H9 (cell line): Measurements from ENCODE around the gene LINGO3. TPM values are rescaled to one million over a fixed set of nuclear protein-coding genes. Genes with fewer than 3 reads are reported as not detected.

Experiments
- DNase-seq: peaks from one replicate; pipeline ENCODE4 v3.0.0-alpha.2; 2017
- H2AFZ ChIP-seq: one replicate; pipeline ENCODE4 v1.6.1; 2013; ENCODE audit warnings: mild to moderate bottlenecking, low read length, control low read depth, moderate library complexity
- H2AK5ac ChIP-seq: 2 replicates; pipeline ENCODE4 v1.6.1; 2013; ENCODE audit warnings: low read length, control low read depth, mixed read lengths; ENCODE audit not compliant: insufficient read length
- H2BK120ac ChIP-seq: one replicate; pipeline ENCODE4 v1.6.1; 2013; ENCODE audit warnings: low read depth, mild to moderate bottlenecking, low read length, control low read depth, inconsistent platforms; ENCODE audit not compliant: poor library complexity, severe bottlenecking
- H2BK12ac ChIP-seq: 2 replicates; pipeline ENCODE4 v1.6.1; 2013; ENCODE audit warnings: low read length, control low read depth, mixed read lengths, low read depth; ENCODE audit not compliant: insufficient read length
- H2BK15ac ChIP-seq: 2 replicates; pipeline ENCODE4 v1.6.1; 2013; ENCODE audit warnings: low read depth, low read length, control low read depth
- H2BK20ac ChIP-seq: one replicate; pipeline ENCODE4 v1.6.1; 2013; ENCODE audit warnings: low read depth, mild to moderate bottlenecking, low read length, control low read depth, inconsistent platforms; ENCODE audit not compliant: poor library complexity, severe bottlenecking
- H2BK5ac ChIP-seq: 2 replicates; pipeline ENCODE4 v1.6.1; 2013; ENCODE audit warnings: low read length, control low read depth, mixed read lengths; ENCODE audit not compliant: insufficient read length
- H3K14ac ChIP-seq: 2 replicates; pipeline ENCODE4 v1.6.1; 2013; ENCODE audit warnings: low read length, control low read depth; ENCODE audit not compliant: insufficient read depth
- H3K18ac ChIP-seq: 2 replicates; pipeline ENCODE4 v1.6.1; 2013; ENCODE audit warnings: low read depth, mild to moderate bottlenecking, mixed read lengths, low read length, control low read depth; ENCODE audit not compliant: insufficient read length
- H3K23ac ChIP-seq: 2 replicates; pipeline ENCODE4 v1.6.1; 2013; ENCODE audit warnings: low read length, control low read depth, mixed read lengths, low read depth; ENCODE audit not compliant: insufficient read length
- H3K23me2 ChIP-seq: 2 replicates; pipeline ENCODE4 v1.6.1; 2013; ENCODE audit warnings: low read depth, mild to moderate bottlenecking, mixed read lengths, low read length, control low read depth; ENCODE audit not compliant: insufficient read length, poor library complexity, severe bottlenecking
- H3K27ac ChIP-seq: 2 replicates; pipeline ENCODE4 v1.5.1; 2013; ENCODE audit warnings: low read length, control low read depth, mixed read lengths, low read depth; ENCODE audit not compliant: insufficient read length
- H3K27me3 ChIP-seq: 2 replicates; pipeline ENCODE4 v1.6.1; 2013; ENCODE audit warnings: low read length, control low read depth, inconsistent platforms; ENCODE audit not compliant: insufficient read depth
- H3K4ac ChIP-seq: 2 replicates; pipeline ENCODE4 v1.6.1; 2013; ENCODE audit warnings: low read depth, mild to moderate bottlenecking, control low read depth, inconsistent platforms, low read length, moderate library complexity
- H3K4me1 ChIP-seq: 2 replicates; pipeline ENCODE4 v1.6.1; 2013; ENCODE audit warnings: low read length, control low read depth, inconsistent platforms; ENCODE audit not compliant: insufficient read depth
- H3K4me2 ChIP-seq: 2 replicates; pipeline ENCODE4 v1.6.1; 2013; ENCODE audit warnings: low read length, control low read depth, mixed read lengths; ENCODE audit not compliant: insufficient read length, insufficient read depth
- H3K56ac ChIP-seq: 2 replicates; pipeline ENCODE4 v1.6.1; 2013; ENCODE audit warnings: low read depth, mild to moderate bottlenecking, mixed read lengths, low read length, control low read depth; ENCODE audit not compliant: insufficient read length
- H3K79me1 ChIP-seq: 2 replicates; pipeline ENCODE4 v1.6.1; 2013; ENCODE audit warnings: low read depth, mild to moderate bottlenecking, moderate library complexity, low read length, control low read depth, inconsistent platforms; ENCODE audit not compliant: insufficient read depth, poor library complexity, severe bottlenecking
- H3K79me2 ChIP-seq: 2 replicates; pipeline ENCODE4 v1.6.1; 2013; ENCODE audit warnings: low read length, control low read depth, inconsistent platforms; ENCODE audit not compliant: insufficient read depth
- H3K9ac ChIP-seq: 2 replicates; pipeline ENCODE4 v1.6.1; 2013; ENCODE audit warnings: low read length, control low read depth, mixed read lengths; ENCODE audit not compliant: insufficient read length; ENCODE audit errors: extremely low read depth
- H3K9me3 ChIP-seq: one replicate; pipeline ENCODE4 v1.6.1; 2013; ENCODE audit warnings: low read depth, low read length, inconsistent platforms; ENCODE audit not compliant: control insufficient read depth
- H3T11ph ChIP-seq: one replicate; pipeline ENCODE4 v1.6.1; 2013; ENCODE audit warnings: mild to moderate bottlenecking, low read length, control low read depth, inconsistent platforms
- H4K20me1 ChIP-seq: one replicate; pipeline ENCODE4 v1.6.1; 2013; ENCODE audit not compliant: control insufficient read depth, insufficient read length, insufficient read depth
- H4K5ac ChIP-seq: 2 replicates; pipeline ENCODE4 v1.6.1; 2013; ENCODE audit warnings: low read depth, mild to moderate bottlenecking, mixed read lengths, low read length, control low read depth; ENCODE audit not compliant: insufficient read length
- H4K8ac ChIP-seq: replicated peaks from 2 replicates; pipeline ENCODE4 v1.6.1; 2013; ENCODE audit warnings: low read length, control low read depth, mixed read lengths, low read depth; ENCODE audit not compliant: insufficient read length
- H4K91ac ChIP-seq: 2 replicates; pipeline ENCODE4 v1.6.1; 2013; ENCODE audit warnings: low read depth, mild to moderate bottlenecking, moderate library complexity, mixed read lengths, low read length, control low read depth; ENCODE audit not compliant: insufficient read length
- H3K27ac Mint-ChIP-seq, 3 experiments: 2 replicates in 2 of 3; 3 replicates in 1 of 3; pipeline ENCODE4 v1.8.0; 2020 to 2021; ENCODE audit warnings: mixed read lengths in 3 of 3, mild to moderate bottlenecking in 1 of 3, moderate library complexity in 1 of 3
- H3K27me3 Mint-ChIP-seq: 2 replicates; pipeline ENCODE4 v1.8.0; 2021; ENCODE audit warnings: low read depth, mild to moderate bottlenecking, moderate library complexity, mixed read lengths
- H3K36me3 Mint-ChIP-seq, 3 experiments: 2 replicates in 2 of 3; 3 replicates in 1 of 3; pipeline ENCODE4 v1.8.0; 2020 to 2021; ENCODE audit warnings: low read depth in 3 of 3, mixed read lengths in 3 of 3; ENCODE audit not compliant: insufficient read depth in 1 of 3
- H3K4me1 Mint-ChIP-seq, 2 experiments: 2 replicates each; pipeline ENCODE4 v1.8.0; 2020; ENCODE audit warnings: mixed read lengths in 2 of 2
- H3K4me3 Mint-ChIP-seq, 2 experiments: 2 replicates in 1 of 2; 3 replicates in 1 of 2; pipeline ENCODE4 v1.8.0; 2020 to 2021; ENCODE audit warnings: mild to moderate bottlenecking in 2 of 2, mixed read lengths in 2 of 2, moderate library complexity in 1 of 2
- H3K9me3 Mint-ChIP-seq, 2 experiments: 2 replicates in 1 of 2; 3 replicates in 1 of 2; pipeline ENCODE4 v1.8.0; 2020; ENCODE audit warnings: mild to moderate bottlenecking in 2 of 2, mixed read lengths in 2 of 2, moderate library complexity in 1 of 2
- WGBS: extraction: QIAGEN DNeasy Blood & Tissue Kit; methylation state at CpG from one replicate; pipeline ENCODE4 v1.1.7; 2013; ENCODE audit warnings: missing lambda C conversion rate, low lambda C conversion rate, mixed read lengths; ENCODE audit not compliant: insufficient read length; ENCODE audit errors: extremely low coverage; 5-methylcytosine and 5-hydroxymethylcytosine counted together
- total RNA-seq: library from RNA; stranded (reverse); gene quantifications from 2 replicates; pipeline ENCODE4 v1.2.1, GENCODE V29; 2021
- TF ChIP-seq, protein P1 (sequence below): fragments of 200-600 bp; sonication (generic); conservative IDR thresholded peaks from 3 replicates; pipeline ENCODE4 v1.8.0; 2021; ENCODE audit warnings: antibody characterized with exemption, mild to moderate bottlenecking

LINGO3 gene
- total RNA-seq, 1 experiment from 2014 or later, result 0.28 TPM

DNA sequence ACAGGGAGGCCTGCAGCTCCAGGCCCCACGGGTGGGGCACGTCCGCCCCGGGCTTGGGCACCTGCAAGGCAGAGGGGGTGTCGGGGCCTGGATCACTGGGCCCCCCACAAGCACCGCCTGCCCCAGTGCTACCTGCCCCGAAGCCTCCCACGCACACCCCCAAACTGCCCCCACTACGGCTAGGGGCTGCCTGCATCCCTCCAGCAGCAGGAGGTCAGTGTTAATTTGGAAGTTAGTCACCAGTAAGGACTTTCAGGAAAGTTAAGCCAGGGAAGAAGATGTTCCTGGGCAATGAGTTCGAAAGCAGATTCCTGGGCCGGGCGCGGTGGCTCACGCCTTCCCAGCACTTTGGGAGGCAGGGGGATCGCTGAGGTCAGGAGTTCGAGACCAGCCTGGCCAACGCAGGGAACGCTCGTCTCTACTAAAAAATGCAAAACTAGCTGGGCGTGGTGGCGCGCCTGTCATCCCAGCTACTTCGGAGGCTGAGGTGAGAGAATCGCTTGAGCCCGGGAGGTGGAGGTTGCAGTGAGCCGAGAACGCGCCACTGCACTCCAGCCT is 31.4 kb downstream of the LINGO3 start:
- no peak for DNase-seq
- Histone ChIP-seq H4K8ac (no peak overlapping the region), H3K18ac (no peak overlapping the region), H2BK12ac (no peak overlapping the region), H2BK5ac (no peak overlapping the region), H4K91ac (no peak overlapping the region), H3K23me2 (no peaks in the 10 kb centered on the region), H3K9ac (no peak overlapping the region), H3K79me1 (no peaks in the 10 kb centered on the region), H3K4me2 (no peak overlapping the region), H3K56ac (no peak overlapping the region), H3T11ph (no peak overlapping the region), H3K23ac (no peak overlapping the region), H2BK15ac (no peak overlapping the region), H2AK5ac (no peak overlapping the region), H3K27me3 (no peaks in the 10 kb centered on the region), H4K20me1 (peaks cover 2% of the 10 kb centered on the region), H3K79me2 (peaks cover 4% of the 10 kb centered on the region; the same call in 1 of the 2 replicates), H4K5ac (no peak overlapping the region), H3K4me1 (0 out of 2 replicates have a peak, but pooled peaks cover 2% of the 10 kb centered on the region), H2BK20ac (no peak overlapping the region), H2BK120ac (no peak overlapping the region), H3K14ac (no peak overlapping the region), H3K27ac (no peak overlapping the region), H3K9me3 (no peaks in the 10 kb centered on the region), H2AFZ (no peak overlapping the region), H3K4ac (no peak overlapping the region)
- peaks cover 2% of the 10 kb centered on the region; the same call in 1 of the 2 replicates for H3K27me3 Mint-ChIP-seq
- no peak overlapping the region for H3K27ac Mint-ChIP-seq
- H3K4me3 Mint-ChIP-seq, result peak overlapping the region in 1 of 2 experiments; percentile 51; a peak in 1 of 5 replicates
- no peaks in the 10 kb centered on the region; a peak in 1 of 5 replicates for H3K9me3 Mint-ChIP-seq
- peaks cover 18 to 22% of the 10 kb centered on the region in 2 experiments for H3K4me1 Mint-ChIP-seq
- H3K36me3 Mint-ChIP-seq, result peaks cover 18 to 30% (median 21%) of the 10 kb centered on the region in 3 experiments
- no CpG with 5 or more reads among the region's 28 CpGs for WGBS
- TF ChIP-seq, protein P1, sequence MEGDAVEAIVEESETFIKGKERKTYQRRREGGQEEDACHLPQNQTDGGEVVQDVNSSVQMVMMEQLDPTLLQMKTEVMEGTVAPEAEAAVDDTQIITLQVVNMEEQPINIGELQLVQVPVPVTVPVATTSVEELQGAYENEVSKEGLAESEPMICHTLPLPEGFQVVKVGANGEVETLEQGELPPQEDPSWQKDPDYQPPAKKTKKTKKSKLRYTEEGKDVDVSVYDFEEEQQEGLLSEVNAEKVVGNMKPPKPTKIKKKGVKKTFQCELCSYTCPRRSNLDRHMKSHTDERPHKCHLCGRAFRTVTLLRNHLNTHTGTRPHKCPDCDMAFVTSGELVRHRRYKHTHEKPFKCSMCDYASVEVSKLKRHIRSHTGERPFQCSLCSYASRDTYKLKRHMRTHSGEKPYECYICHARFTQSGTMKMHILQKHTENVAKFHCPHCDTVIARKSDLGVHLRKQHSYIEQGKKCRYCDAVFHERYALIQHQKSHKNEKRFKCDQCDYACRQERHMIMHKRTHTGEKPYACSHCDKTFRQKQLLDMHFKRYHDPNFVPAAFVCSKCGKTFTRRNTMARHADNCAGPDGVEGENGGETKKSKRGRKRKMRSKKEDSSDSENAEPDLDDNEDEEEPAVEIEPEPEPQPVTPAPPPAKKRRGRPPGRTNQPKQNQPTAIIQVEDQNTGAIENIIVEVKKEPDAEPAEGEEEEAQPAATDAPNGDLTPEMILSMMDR, result no peak
